ENCODE data around the gene RUSC1.

Gene RUSC1

GRCh38 chr1:155322571-155322952 is 1.9 kb downstream of the RUSC1 start:
- TF ChIP-seq CTCF (IDR thresholded peaks at IDR 0.05) = no peak

- TF ChIP-seq CTCF (IDR thresholded peaks at IDR 0.05) = peak; percentile 99
Measured at GRCh38 chr1:155322953-155323728, 2.4 kb downstream of the RUSC1 start.

- no peak for TF ChIP-seq CTCF (IDR thresholded peaks at IDR 0.05)
Measured at GRCh38 chr1:155323729-155324036, 3.0 kb downstream of the RUSC1 start.

- no peak for TF ChIP-seq CTCF (IDR thresholded peaks at IDR 0.05)
Measured at GRCh38 chr1:155324037-155324716, 3.5 kb downstream of the RUSC1 start.

GRCh38 chr1:155324717-155325602 is 4.3 kb downstream of the RUSC1 start:
- TF ChIP-seq CTCF (IDR thresholded peaks at IDR 0.05) = peak; percentile 66

- no peak for TF ChIP-seq CTCF (IDR thresholded peaks at IDR 0.05)
Measured at GRCh38 chr1:155325603-155325893, 4.9 kb downstream of the RUSC1 start.

- TF ChIP-seq CTCF (IDR thresholded peaks at IDR 0.05) = no peak
Measured at GRCh38 chr1:155326020-155326526, 5.4 kb downstream of the RUSC1 start.
